ENCODE data around the gene KIF16B.
A peak's percentile ranks its signal among the peaks of the same experiment; 100 is the strongest.
"Not testable (repeated sequence)": the region's sequence is repeated elsewhere in the genome, so short reads cannot be mapped to it uniquely, and the experiment has no call there.

Gene KIF16B

DNA sequence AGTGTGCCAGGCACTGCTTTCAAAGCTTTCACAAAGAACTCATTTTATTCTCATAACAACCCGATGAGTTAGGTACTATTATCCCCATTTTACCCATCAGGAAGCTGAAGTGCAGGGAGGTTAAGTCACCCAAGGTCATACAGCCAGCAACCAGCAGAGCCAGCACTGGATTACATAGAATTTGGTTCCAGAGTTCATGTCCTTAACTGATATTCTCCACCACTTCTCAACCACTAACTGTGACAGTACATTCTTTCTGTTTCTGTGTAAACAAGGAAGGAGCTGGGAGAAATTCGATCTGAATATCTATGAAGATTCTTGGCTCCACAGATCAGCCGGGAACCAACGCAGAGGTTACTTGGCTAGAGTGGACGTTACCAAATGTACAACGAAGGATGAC lies 98.0 kb downstream of the KIF16B start:
- no peak for DNase-seq

DNA sequence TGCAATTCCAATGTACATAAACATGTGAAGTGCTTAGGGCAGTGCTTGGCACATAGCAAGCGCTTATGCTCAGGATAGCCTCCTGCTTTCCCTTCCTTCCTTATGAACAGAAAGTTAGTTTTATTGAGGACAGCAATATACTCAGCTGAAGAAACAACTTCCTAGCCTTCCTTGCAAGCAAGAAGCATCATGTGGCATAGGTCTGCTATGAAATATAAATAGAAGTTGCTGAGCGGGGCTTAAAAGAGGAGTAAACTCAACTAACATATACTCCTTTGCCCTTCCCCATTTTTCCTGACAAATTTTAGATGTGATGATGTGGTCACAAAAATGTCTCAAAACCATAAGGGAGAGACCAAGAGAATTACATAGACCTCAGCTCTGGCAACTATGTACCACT lies 98.9 kb downstream of the KIF16B start:
- no peak for DNase-seq

DNA sequence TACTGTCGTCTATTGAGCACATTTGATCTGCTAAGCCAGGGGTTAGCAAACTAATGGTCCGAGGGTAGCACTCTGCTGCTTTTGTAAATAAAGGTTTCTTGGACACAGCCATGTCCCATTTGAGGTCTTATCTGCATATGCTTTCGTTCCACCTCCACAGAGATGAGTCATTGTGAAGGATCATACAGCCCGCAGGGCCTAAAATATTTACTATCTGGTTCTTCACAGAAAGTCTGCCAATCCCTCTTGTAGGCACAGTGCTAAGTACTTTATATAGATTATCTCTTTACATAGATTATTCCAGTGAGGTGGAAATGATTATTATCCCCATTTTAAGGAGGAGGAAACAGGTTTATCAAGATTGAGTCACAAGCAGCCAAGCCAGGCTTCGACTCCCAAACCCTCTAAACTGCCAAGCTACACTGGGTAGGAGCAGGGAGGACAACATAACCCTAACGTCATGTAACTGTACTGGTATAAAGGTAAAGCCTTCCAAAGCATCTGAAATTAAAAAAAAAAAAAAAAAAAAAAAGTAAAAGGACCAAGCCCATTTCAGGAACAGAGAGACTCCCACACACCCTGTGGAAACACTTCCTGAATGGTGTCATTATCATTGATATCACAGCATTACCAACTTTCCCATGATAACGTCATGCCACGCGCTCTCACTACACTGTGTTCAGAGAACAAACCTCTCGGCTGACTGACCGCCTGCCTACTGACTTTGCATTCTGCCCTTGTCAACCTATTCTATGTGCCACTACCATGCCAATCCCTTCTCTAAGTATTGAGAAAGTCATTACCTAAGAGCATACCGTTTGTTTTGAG lies 101.0 kb downstream of the KIF16B start:
- DNase-seq = no peak

DNA sequence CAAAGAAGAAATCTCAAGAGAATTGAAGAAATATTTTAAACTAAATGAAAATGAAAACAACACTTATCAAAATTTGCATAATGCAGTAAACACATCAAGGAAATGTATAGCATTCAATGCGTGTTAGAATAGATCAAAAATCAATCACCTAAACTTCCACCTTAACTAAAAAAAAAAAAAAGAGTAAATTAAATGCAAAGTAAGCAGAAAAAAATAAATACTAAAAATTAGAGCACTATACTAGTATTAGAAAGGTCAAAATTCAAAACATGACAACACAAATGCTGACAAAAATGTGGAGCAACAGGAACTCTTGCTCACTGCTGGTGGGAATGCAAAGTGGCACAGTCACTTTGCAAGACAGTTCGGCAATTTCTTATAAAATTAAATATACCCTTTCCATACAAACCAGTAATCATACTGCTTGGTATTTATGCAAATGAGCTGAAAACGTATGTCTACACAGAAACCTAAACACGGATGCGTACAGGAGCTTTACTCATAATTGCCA lies 103.8 kb downstream of the KIF16B start:
- DNase-seq = no peak

DNA sequence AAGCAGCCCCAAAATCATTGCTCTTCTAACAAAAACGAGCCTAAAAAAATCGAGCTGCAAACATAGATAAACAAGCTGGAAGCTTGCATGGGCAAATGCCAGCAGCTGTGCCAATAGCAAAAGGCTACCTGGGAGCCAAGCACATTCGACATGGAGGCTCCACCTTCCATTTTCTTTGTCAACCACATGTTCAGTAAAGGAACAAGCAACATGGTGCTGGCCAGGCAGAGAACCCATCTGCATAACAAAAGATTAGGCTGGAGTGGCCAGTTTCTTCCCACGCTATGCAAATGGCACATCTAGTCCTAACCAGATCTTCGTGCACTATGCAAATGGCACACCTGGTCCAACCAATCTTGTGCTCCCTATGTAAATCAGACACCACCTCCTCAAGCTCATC lies 110.5 kb downstream of the KIF16B start:
- DNase-seq = no peak

DNA sequence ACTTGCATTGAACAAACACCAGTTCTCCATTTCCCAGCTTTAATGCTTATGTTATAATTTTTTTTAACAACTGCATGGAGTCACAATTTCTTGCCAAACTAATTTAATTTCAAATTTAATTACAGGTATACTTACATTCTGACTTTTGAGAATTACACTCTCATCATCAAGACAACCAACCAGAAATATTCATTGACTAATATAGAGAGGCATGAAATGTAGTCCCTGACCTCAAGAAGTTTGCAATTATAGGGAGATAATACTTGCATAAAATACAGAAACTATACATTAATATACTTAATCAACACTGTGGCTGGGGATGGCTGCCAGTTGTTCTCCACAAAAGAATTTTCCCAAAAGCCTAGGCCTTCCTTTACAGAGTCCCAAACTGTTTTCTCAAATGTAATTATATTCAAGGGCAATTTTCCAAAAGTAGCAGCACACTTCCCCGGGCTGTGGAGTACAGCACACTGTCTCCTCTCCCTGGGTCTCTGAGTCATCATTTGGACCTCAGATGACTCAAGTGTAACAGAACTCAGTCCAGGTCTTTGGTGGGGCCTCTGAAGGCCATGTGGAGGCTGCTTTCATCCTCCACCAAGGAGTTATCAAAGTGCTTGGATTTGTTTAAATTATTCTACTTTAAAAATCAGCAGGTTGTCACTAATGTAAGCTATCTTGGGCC lies 114.1 kb downstream of the KIF16B start:
- DNase-seq = no peak

DNA sequence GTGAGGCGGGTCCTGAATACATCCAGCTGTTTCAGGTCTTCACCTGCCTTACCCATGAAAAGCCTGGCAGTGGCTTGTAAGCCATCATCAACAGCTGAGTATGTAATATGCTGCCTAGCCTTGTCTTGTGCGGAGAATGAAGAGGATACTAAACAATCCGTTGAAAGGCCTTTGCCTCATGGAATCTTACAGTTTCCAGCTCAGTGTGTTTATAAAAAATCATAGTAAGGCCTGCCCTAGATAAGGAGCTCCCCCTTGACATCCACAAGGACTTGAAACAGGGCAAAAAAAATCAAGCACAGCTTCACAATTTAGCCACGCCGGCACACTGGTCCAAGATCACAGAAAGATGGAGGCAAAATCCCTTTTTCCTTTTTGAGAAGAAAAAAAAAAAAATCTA lies 115.7 kb downstream of the KIF16B start:
- no peak for DNase-seq

DNA sequence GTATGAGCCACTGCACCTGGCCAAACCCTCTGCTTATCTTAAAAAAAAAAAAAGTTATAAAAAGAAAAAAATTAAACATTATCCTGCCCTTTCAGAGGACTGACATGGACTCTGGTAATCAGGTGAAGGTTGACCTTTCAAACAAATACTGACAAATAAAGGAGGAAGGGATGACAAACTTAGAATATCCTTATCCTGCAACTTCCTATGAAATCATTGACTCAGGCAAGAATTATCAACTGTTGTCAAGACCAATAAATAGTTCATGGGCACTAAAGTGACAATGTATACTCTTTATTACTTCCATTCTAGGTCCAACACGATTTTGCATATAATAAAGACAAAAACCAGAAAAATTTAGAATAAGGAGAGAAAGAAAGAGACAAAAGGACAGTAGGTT lies 117.9 kb downstream of the KIF16B start:
- DNase-seq = no peak

DNA sequence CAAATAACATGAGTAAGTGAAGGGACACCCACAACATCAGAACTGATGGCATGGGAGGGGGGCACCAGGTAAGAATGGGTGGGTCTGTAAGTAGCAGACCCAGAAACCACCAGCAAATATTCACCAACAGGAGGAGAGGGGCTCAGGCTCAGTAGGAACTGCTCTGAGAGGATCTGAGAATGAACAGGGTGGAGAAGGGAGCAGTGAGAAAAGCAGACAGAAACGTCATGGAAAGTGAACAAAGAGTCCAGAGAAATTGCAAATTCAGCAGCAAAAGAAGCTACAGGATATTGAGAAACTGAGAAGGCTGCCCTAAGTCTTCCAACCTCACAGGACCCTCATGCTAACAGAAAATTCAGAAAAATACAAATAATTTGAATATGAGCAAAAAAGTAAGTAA lies 121.3 kb downstream of the KIF16B start:
- DNase-seq = no peak

DNA sequence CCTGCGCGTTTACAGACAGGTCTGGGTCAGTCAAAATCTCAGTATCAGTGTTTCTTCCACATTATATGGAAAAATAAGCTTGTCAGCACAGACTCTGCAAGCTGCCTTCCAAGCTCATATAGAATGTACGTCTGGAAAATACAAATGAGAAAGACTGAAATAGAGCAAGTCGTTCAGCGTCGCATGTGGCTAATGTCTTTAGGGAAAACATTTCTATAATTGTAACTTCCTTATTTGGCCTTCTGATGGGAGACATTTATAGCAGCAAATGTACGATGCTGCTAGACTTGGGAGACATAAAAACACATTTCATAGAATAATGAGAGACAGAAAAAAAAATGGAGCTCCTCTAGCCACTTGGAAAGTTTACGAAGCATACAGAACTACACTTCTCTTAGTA lies 122.2 kb downstream of the KIF16B start:
- no peak for DNase-seq

DNA sequence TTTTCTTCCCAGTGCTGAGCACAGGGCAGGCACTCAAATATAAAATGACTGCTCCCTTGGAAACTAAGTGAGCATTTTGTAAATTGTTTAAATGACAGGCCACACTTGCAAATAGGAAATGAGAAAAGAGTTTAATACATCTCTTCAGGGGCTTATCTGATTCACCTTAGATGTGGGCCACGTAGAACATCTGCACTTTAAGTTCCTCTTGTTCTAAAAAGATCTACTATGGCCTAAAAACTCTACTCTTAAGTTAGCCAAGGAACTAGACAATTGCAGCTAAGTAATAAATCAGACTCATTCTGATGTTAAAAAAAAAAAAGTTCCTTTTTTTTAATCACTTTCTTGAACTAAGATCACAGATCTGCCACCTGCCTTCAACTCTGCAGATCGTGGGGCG lies 126.3 kb downstream of the KIF16B start:
- DNase-seq = no peak

DNA sequence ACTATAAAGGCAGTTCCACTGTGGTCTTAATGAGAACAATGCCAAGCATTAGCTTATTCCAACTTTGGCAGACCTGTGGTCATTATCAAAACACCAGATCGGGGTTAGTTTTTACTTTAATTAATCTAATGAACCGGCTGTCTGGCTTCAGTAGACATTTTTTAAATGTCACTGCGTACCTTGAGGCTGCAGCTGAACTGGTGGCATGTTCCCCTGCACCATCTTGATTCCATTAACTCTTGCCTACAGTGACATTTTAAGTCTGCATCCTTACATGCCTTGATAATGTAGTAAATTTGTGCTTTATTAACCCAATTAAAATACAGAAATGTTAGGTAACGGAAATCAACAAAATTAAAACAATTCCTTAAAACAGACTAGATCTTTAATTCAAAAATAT lies 127.0 kb downstream of the KIF16B start:
- DNase-seq = no peak

DNA sequence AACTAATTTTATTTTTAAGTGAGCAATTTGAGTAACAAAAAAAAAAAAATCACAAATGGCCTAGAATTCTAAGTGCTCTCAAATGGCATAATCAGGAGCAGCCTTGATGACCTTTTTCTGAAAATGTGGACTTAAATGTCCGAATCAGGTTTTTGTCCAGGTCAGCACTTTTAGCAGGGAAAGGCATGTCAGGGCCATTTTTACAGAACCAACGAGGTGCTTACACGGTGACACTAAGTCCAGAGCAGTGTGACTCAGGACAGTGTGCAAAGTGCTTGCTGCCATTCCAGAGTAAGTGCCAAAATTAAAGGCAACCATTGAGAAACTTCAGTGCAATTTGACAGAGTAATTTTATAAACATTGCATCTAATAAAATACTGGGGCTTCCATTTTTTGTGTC lies 127.8 kb downstream of the KIF16B start:
- DNase-seq = no peak

DNA sequence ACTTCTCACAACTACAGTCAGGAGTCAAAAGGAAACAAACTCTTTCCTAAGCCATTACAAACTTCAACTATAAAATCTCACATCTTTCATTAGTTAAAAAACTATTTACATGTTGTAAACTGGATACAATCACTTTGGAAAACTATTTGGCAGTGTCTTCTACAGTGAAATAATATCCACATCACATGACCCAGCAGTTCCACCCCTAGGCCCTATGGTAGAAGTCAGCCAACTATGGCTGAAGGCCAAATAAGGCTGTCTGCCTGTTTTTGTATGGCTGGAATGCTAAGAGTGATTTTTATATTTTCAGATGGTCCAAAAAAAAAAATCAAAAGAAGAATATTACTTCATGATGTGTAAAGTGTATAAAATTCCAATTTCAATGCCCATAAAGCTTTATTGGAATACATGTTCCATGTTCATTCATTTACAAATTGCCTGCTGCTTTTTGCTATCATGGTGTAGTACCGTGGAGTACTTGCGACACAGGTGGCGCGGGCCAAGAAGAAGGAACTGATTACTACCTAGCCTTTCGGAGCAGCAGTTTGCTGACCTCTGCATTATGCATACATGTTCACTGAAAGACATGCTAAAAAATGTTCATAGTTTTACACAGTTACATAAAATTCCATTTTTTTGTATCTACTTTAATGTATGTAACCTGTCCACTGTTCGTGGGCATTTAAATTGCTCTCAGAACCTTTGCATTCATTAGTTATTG lies 129.0 kb downstream of the KIF16B start:
- no peak for DNase-seq

DNA sequence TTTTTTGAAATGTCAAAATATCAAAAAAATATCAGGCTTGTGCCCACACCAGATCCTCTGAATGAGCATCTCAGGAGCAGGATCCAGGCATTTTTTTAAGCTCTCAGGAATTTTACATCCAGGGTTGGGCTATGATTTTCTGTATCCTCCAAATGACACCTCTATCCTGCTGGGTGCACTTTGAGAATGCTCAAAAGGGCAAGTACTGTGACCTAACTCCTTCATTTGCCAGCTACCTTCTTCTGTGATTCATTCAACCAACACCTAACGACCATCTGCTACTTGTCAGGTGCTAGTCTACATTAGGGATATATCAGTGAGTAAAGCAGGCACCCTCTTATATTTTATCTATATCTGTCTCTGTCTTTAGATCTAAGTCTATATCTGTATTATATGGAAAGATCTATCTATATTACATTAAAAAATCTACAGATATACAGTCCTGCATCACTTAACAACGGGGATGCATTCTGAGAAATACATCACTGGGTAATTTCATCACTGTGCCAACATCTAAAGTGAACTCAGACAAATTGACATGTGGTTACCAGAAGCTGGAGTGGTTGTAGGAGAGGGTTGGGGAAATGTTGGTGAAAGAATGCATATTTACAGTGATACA lies 131.6 kb downstream of the KIF16B start:
- no peak for DNase-seq

DNA sequence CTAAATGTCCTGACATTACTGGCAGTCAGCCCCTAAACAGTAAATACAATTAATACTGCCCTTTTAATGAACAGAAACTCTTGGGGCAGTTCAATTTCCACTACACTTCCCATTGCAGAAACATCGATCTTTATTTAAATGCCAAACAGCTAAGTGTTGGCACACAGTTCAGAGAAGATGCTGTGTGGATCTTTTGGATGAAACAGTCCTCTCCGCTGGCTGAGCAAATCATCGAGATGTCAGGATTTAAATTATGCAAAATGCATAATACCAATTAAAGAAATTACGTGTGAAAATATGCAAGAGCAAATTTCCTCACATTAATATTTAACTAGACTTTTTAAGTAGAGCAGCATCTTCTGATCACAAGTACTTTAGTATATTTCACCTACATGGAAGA lies 132.6 kb downstream of the KIF16B start:
- no peak for DNase-seq

DNA sequence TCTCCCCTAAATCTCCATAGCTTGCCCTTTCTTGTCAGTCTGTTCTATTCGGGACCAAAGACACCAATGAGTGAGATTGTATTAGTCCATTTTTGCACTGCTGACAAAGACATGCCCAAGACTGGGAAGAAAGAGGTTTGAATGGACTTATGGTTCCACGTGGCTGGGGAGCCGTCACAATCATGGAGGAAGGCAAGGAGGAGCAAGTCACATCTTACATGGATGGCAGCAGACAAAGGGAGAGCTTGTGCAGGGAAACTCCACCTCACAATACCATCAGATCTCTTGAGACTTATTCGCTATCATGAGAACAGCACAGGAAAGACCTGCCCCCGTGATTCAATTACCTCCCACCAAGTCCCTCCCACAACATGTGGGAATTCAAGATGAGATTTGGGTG lies 133.7 kb downstream of the KIF16B start:
- DNase-seq = not testable (repeated sequence)

DNA sequence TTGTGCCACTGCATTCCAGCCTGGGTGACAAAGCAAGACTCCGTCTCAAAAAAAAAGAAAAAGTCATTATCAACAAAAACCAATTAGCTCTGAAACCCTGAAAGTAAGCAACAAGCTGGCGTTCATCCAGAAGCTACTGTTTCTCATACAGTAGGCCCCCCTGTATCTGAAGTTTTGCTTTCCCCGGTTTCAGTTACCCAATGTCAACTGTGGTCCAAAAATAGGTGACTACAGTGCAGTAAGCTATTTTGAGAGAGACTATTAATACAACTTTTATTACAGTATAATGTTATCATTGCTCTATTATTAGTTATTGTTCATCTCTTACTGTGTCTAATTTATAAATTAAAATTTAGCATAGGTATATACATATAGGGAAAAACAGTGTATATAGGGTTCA lies 135.1 kb downstream of the KIF16B start:
- no peak for DNase-seq

DNA sequence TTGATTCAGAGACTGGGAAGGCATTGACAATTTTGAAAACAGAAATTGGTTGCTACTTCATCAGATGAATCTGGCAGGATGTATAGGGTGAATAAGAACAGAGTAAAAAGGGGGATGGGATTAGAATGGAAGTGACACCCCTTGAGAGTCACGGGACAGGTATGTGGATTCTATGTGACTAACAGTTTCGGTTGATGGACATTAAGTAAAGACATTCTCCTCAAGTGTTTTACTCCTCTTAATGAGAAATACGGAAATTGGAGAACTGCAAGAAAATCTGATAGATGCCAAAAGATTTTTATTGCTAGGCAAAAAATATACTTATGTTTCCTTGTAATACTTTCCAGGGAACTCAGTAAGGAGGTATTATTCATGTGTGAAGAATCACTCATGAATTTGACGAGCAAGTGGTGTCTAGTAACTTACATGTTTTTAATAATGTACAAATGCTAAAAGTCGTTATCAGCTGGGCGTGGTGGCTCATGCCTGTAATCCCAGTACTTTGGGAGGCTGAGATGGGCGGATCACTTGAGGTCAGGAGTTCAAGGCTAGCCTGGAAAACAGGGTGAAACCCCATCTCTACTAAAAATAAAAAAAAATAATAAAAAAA lies 135.8 kb downstream of the KIF16B start:
- DNase-seq = no peak

DNA sequence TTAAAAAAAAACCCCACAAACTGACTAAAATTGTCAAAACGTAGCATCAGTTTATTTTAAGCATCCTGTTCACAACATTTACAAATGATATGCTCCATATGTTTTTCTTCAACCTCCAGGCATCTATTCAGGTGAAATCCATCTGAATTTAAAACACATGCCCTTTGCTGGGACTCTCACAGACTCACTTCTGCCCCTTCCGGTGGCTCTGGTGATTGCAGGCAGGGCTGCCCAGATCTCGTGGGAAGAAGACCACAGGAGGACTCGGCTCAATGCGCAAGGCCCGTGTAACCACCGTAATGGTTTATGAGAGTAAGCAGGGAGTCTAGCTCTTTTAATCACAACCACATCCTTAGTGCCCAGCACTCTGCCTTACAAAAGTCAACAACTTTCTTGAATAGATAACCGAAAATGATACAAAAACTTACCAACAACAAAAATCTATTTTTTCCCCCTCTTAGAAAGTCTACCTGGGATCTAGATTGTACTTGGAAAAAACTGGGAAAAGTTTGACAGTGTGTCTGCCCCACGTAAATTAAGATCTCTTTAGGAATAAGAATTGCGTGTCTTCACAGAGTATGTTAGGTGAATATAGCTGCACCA lies 139.1 kb downstream of the KIF16B start:
- DNase-seq = peak; percentile 57 to 67

DNA sequence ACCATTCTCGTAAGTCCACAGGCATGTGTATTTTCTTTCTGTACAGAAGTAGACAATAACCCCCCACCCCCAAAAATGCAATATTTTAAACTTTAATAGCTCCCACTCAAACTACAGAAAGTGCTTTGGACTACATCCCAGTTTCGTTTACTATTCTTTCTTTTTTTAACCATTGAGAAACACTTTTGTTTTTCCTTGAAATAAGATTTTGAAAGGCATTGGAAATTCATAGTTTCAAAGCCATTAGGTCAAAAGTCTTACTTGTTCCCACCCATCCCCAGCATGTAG lies 140.0 kb downstream of the KIF16B start:
- no peak for DNase-seq

DNA sequence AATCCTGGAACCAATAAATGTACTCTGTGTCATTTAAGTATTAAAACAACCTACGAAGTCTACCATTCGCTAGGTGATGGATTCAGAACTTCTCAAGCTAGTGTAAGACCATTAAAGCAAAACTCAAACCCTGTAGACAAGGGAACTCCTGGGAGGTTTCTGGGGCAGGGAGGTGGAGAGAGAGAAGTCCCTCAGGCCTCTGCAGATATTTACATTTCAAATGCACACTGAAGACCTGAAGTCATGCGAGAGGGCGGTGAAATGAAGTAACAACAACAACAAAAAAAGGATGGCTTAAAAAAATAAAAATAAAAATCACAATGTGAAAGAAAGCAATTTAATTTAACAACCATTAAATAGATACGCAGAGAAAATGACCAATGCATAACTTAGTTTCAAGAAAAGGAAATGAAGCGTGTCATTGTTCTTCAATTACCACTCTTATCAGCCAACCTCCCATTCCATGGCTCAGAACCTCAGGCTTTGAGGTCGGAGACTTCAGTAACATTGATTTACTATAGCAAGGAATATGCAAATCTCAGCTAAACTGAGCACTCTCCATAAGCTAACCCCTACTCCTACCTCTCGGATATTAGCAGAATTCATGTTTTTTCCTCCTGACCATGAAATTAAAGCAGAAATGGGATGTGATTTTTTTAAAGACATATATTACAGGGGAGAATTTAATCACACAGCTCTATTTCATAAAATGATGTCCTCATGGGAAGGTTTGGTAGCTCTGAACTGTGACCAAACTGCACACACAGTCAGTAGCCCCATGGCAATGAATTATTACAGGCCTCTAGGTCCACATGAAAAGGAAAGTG lies 140.6 kb downstream of the KIF16B start:
- DNase-seq = no peak
